H9 (cell line): ENCODE results near the gene GAL3ST3. TPM values are rescaled to one million over a fixed set of nuclear protein-coding genes. Genes with fewer than 3 reads are reported as not detected.

Source experiments
- DNase-seq: peaks from one replicate; pipeline ENCODE4 v3.0.0-alpha.2; 2017
- H2AFZ ChIP-seq: one replicate; pipeline ENCODE4 v1.6.1; 2013; ENCODE audit warnings: mild to moderate bottlenecking, low read length, control low read depth, moderate library complexity
- H2AK5ac ChIP-seq: 2 replicates; pipeline ENCODE4 v1.6.1; 2013; ENCODE audit warnings: low read length, control low read depth, mixed read lengths; ENCODE audit not compliant: insufficient read length
- H2BK120ac ChIP-seq: one replicate; pipeline ENCODE4 v1.6.1; 2013; ENCODE audit warnings: low read depth, mild to moderate bottlenecking, low read length, control low read depth, inconsistent platforms; ENCODE audit not compliant: poor library complexity, severe bottlenecking
- H2BK12ac ChIP-seq: 2 replicates; pipeline ENCODE4 v1.6.1; 2013; ENCODE audit warnings: low read length, control low read depth, mixed read lengths, low read depth; ENCODE audit not compliant: insufficient read length
- H2BK15ac ChIP-seq: 2 replicates; pipeline ENCODE4 v1.6.1; 2013; ENCODE audit warnings: low read depth, low read length, control low read depth
- H2BK20ac ChIP-seq: one replicate; pipeline ENCODE4 v1.6.1; 2013; ENCODE audit warnings: low read depth, mild to moderate bottlenecking, low read length, control low read depth, inconsistent platforms; ENCODE audit not compliant: poor library complexity, severe bottlenecking
- H2BK5ac ChIP-seq: 2 replicates; pipeline ENCODE4 v1.6.1; 2013; ENCODE audit warnings: low read length, control low read depth, mixed read lengths; ENCODE audit not compliant: insufficient read length
- H3K14ac ChIP-seq: 2 replicates; pipeline ENCODE4 v1.6.1; 2013; ENCODE audit warnings: low read length, control low read depth; ENCODE audit not compliant: insufficient read depth
- H3K18ac ChIP-seq: 2 replicates; pipeline ENCODE4 v1.6.1; 2013; ENCODE audit warnings: low read depth, mild to moderate bottlenecking, mixed read lengths, low read length, control low read depth; ENCODE audit not compliant: insufficient read length
- H3K23ac ChIP-seq: 2 replicates; pipeline ENCODE4 v1.6.1; 2013; ENCODE audit warnings: low read length, control low read depth, mixed read lengths, low read depth; ENCODE audit not compliant: insufficient read length
- H3K23me2 ChIP-seq: 2 replicates; pipeline ENCODE4 v1.6.1; 2013; ENCODE audit warnings: low read depth, mild to moderate bottlenecking, mixed read lengths, low read length, control low read depth; ENCODE audit not compliant: insufficient read length, poor library complexity, severe bottlenecking
- H3K27ac ChIP-seq: 2 replicates; pipeline ENCODE4 v1.5.1; 2013; ENCODE audit warnings: low read length, control low read depth, mixed read lengths, low read depth; ENCODE audit not compliant: insufficient read length
- H3K27me3 ChIP-seq: 2 replicates; pipeline ENCODE4 v1.6.1; 2013; ENCODE audit warnings: low read length, control low read depth, inconsistent platforms; ENCODE audit not compliant: insufficient read depth
- H3K4ac ChIP-seq: 2 replicates; pipeline ENCODE4 v1.6.1; 2013; ENCODE audit warnings: low read depth, mild to moderate bottlenecking, control low read depth, inconsistent platforms, low read length, moderate library complexity
- H3K4me1 ChIP-seq: 2 replicates; pipeline ENCODE4 v1.6.1; 2013; ENCODE audit warnings: low read length, control low read depth, inconsistent platforms; ENCODE audit not compliant: insufficient read depth
- H3K4me2 ChIP-seq: 2 replicates; pipeline ENCODE4 v1.6.1; 2013; ENCODE audit warnings: low read length, control low read depth, mixed read lengths; ENCODE audit not compliant: insufficient read length, insufficient read depth
- H3K56ac ChIP-seq: 2 replicates; pipeline ENCODE4 v1.6.1; 2013; ENCODE audit warnings: low read depth, mild to moderate bottlenecking, mixed read lengths, low read length, control low read depth; ENCODE audit not compliant: insufficient read length
- H3K79me1 ChIP-seq: 2 replicates; pipeline ENCODE4 v1.6.1; 2013; ENCODE audit warnings: low read depth, mild to moderate bottlenecking, moderate library complexity, low read length, control low read depth, inconsistent platforms; ENCODE audit not compliant: insufficient read depth, poor library complexity, severe bottlenecking
- H3K79me2 ChIP-seq: 2 replicates; pipeline ENCODE4 v1.6.1; 2013; ENCODE audit warnings: low read length, control low read depth, inconsistent platforms; ENCODE audit not compliant: insufficient read depth
- H3K9ac ChIP-seq: 2 replicates; pipeline ENCODE4 v1.6.1; 2013; ENCODE audit warnings: low read length, control low read depth, mixed read lengths; ENCODE audit not compliant: insufficient read length; ENCODE audit errors: extremely low read depth
- H3K9me3 ChIP-seq: one replicate; pipeline ENCODE4 v1.6.1; 2013; ENCODE audit warnings: low read depth, low read length, inconsistent platforms; ENCODE audit not compliant: control insufficient read depth
- H3T11ph ChIP-seq: one replicate; pipeline ENCODE4 v1.6.1; 2013; ENCODE audit warnings: mild to moderate bottlenecking, low read length, control low read depth, inconsistent platforms
- H4K20me1 ChIP-seq: one replicate; pipeline ENCODE4 v1.6.1; 2013; ENCODE audit not compliant: control insufficient read depth, insufficient read length, insufficient read depth
- H4K5ac ChIP-seq: 2 replicates; pipeline ENCODE4 v1.6.1; 2013; ENCODE audit warnings: low read depth, mild to moderate bottlenecking, mixed read lengths, low read length, control low read depth; ENCODE audit not compliant: insufficient read length
- H4K8ac ChIP-seq: replicated peaks from 2 replicates; pipeline ENCODE4 v1.6.1; 2013; ENCODE audit warnings: low read length, control low read depth, mixed read lengths, low read depth; ENCODE audit not compliant: insufficient read length
- H4K91ac ChIP-seq: 2 replicates; pipeline ENCODE4 v1.6.1; 2013; ENCODE audit warnings: low read depth, mild to moderate bottlenecking, moderate library complexity, mixed read lengths, low read length, control low read depth; ENCODE audit not compliant: insufficient read length
- H3K27ac Mint-ChIP-seq, 3 experiments: 2 replicates in 2 of 3; 3 replicates in 1 of 3; pipeline ENCODE4 v1.8.0; 2020 to 2021; ENCODE audit warnings: mixed read lengths in 3 of 3, mild to moderate bottlenecking in 1 of 3, moderate library complexity in 1 of 3
- H3K27me3 Mint-ChIP-seq: 2 replicates; pipeline ENCODE4 v1.8.0; 2021; ENCODE audit warnings: low read depth, mild to moderate bottlenecking, moderate library complexity, mixed read lengths
- H3K36me3 Mint-ChIP-seq, 3 experiments: 2 replicates in 2 of 3; 3 replicates in 1 of 3; pipeline ENCODE4 v1.8.0; 2020 to 2021; ENCODE audit warnings: low read depth in 3 of 3, mixed read lengths in 3 of 3; ENCODE audit not compliant: insufficient read depth in 1 of 3
- H3K4me1 Mint-ChIP-seq, 2 experiments: 2 replicates each; pipeline ENCODE4 v1.8.0; 2020; ENCODE audit warnings: mixed read lengths in 2 of 2
- H3K4me3 Mint-ChIP-seq, 2 experiments: 2 replicates in 1 of 2; 3 replicates in 1 of 2; pipeline ENCODE4 v1.8.0; 2020 to 2021; ENCODE audit warnings: mild to moderate bottlenecking in 2 of 2, mixed read lengths in 2 of 2, moderate library complexity in 1 of 2
- H3K9me3 Mint-ChIP-seq, 2 experiments: 2 replicates in 1 of 2; 3 replicates in 1 of 2; pipeline ENCODE4 v1.8.0; 2020; ENCODE audit warnings: mild to moderate bottlenecking in 2 of 2, mixed read lengths in 2 of 2, moderate library complexity in 1 of 2
- CTCF ChIP-seq: fragments of 200-600 bp; sonication (generic); conservative IDR thresholded peaks from 3 replicates; pipeline ENCODE4 v1.8.0; 2021; ENCODE audit warnings: antibody characterized with exemption, mild to moderate bottlenecking
- WGBS: extraction: QIAGEN DNeasy Blood & Tissue Kit; methylation state at CpG from one replicate; pipeline ENCODE4 v1.1.7; 2013; ENCODE audit warnings: missing lambda C conversion rate, low lambda C conversion rate, mixed read lengths; ENCODE audit not compliant: insufficient read length; ENCODE audit errors: extremely low coverage; 5-methylcytosine and 5-hydroxymethylcytosine counted together
- total RNA-seq: library from RNA; stranded (reverse); gene quantifications from 2 replicates; pipeline ENCODE4 v1.2.1, GENCODE V29; 2021

Gene GAL3ST3
- total RNA-seq, 1 experiment from 2014 or later = 17.2 TPM

- H3K27ac ChIP-seq = no peak overlapping the region
- H3K9ac ChIP-seq = no peak overlapping the region
- H3K79me1 ChIP-seq = no peaks in the 10 kb centered on the region
- Mint-ChIP-seq H3K27me3 (no peaks in the 10 kb centered on the region; the same call in 1 of the 2 replicates), H3K4me1 (peaks cover 23 to 30% of the 10 kb centered on the region in 2 experiments), H3K27ac (no peak overlapping the region; a peak in 1 of 7 replicates), H3K4me3 (peak overlapping the region in 1 of 2 experiments; percentile 38; a peak in 1 of 5 replicates), H3K36me3 (peaks cover 17 to 32% (median 21%) of the 10 kb centered on the region in 3 experiments; a peak in 6 of 7 replicates), H3K9me3 (no peaks in the 10 kb centered on the region)
- H2BK20ac ChIP-seq = no peak overlapping the region
- no peak overlapping the region for H2AFZ ChIP-seq
- peaks cover 3% of the 10 kb centered on the region for H4K20me1 ChIP-seq
- H2AK5ac ChIP-seq = no peak overlapping the region
- no peak overlapping the region for H3K4me2 ChIP-seq
- no peaks in the 10 kb centered on the region for H3K9me3 ChIP-seq
- H2BK15ac ChIP-seq = no peak overlapping the region
- no peak for DNase-seq
- H3K14ac ChIP-seq = no peak overlapping the region
- H2BK12ac ChIP-seq = no peak overlapping the region
- H2BK5ac ChIP-seq = no peak overlapping the region
- no peaks in the 10 kb centered on the region for H3K27me3 ChIP-seq
- no peak for TF ChIP-seq CTCF
- H3K23ac ChIP-seq = no peak overlapping the region
- no peaks in the 10 kb centered on the region for H3K79me2 ChIP-seq
- no peak overlapping the region for H4K91ac ChIP-seq
- no peak overlapping the region for H3T11ph ChIP-seq
- WGBS = no CpG with 5 or more reads among the region's 6 CpGs
- H3K18ac ChIP-seq = no peak overlapping the region
- no peak overlapping the region for H4K8ac ChIP-seq
- H3K56ac ChIP-seq = no peak overlapping the region
- no peak overlapping the region for H2BK120ac ChIP-seq
- 0 out of 2 replicates have a peak, but pooled peaks cover 4% of the 10 kb centered on the region for H3K4me1 ChIP-seq
- no peak overlapping the region for H3K4ac ChIP-seq
- H4K5ac ChIP-seq = no peak overlapping the region
- H3K23me2 ChIP-seq = peaks cover 8% of the 10 kb centered on the region
Measured at GRCh38 chr11:66044757-66045156, 4.2 kb downstream of the GAL3ST3 start.
